ENCODE results near the gene ACSF2.

- TF ChIP-seq, protein P1, sequence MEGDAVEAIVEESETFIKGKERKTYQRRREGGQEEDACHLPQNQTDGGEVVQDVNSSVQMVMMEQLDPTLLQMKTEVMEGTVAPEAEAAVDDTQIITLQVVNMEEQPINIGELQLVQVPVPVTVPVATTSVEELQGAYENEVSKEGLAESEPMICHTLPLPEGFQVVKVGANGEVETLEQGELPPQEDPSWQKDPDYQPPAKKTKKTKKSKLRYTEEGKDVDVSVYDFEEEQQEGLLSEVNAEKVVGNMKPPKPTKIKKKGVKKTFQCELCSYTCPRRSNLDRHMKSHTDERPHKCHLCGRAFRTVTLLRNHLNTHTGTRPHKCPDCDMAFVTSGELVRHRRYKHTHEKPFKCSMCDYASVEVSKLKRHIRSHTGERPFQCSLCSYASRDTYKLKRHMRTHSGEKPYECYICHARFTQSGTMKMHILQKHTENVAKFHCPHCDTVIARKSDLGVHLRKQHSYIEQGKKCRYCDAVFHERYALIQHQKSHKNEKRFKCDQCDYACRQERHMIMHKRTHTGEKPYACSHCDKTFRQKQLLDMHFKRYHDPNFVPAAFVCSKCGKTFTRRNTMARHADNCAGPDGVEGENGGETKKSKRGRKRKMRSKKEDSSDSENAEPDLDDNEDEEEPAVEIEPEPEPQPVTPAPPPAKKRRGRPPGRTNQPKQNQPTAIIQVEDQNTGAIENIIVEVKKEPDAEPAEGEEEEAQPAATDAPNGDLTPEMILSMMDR (IDR thresholded peaks at IDR 0.05): no peak
- TF ChIP-seq POLR2AphosphoS5 (IDR thresholded peaks at IDR 0.05) (no peak), EP300 (IDR thresholded peaks at IDR 0.05) (no peak), POLR2A (IDR thresholded peaks at IDR 0.05) (no peak)
Observed at GRCh38 chr17:50517011-50517410, 91.0 kb downstream of the ACSF2 start.
